GM19328 (cell line): ENCODE results near the gene TGFA.
A peak's percentile ranks its signal among the peaks of the same experiment; 100 is the strongest.

Experiments used
- ATAC-seq: cut with Tn5 transposase; IDR thresholded peaks from one replicate; pipeline ENCODE4 v1.9.1; 2021; ENCODE audit warnings: mild to moderate bottlenecking, moderate library complexity; ENCODE audit not compliant: unreplicated experiment

TGFA gene

DNA sequence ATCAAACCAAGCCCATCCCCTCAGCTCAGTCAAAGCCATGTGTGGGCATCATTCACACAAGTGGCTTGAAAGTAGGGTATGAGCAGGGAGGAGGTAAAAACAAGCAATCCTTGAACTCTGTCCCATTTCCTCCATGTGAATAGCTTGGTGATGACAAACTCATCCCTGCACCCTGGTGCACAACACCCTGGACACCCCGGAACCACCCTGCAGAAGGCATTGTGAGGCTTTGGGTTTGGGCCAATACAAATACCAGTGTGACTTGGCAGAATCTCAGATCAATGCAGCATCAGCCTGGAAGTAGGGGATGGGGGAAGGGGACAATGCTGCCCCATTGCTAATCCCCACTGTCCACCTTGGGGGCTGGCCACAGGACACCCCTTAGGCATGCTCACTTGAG is 28.6 kb downstream of the TGFA start:
- no peak for ATAC-seq

DNA sequence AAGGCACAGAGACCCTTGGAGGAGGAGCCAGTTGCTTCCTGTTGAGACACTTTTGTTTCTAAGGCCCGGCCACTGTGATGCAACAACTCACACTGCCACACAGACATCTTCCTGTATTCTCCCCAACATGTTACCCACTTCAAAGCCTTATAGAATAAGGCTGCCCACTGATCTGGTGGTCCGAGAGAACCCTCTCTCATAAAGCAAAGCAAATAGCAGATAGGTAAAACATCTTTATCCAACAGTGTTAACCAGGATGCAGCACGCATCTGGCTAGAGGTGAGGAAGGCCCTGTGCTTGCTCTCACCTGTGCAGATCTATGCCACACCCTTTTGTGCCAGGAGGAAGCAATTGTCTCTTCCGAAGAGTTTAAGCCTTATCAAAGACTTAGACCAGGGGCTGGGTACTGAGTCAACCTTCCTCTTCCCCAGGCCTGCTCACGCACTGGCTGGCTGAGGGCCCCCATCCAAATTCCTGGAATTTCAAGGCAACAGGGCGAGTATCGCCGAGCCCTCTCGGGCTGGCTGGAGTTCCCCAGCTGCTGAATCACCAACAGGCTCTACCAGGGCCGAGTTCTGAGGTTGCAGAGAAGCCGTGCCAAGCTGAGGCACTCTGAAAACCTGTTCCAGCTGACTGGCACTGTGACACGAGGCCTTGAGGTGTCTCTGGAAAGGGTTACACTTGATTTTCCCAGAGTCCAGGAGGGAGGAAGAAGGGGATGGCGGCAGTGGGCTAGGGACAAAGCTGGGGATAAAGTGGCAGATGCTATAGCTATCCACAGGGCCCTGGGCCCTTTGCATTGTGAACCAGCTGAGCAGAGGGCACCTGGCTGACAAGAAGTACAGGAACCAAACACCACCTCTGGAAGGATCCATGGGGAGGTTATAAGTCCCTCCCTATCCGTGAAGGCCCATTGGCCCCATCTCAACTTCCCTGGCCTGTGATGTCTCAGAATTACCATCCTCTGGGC is 29.3 kb downstream of the TGFA start:
- no peak for ATAC-seq

DNA sequence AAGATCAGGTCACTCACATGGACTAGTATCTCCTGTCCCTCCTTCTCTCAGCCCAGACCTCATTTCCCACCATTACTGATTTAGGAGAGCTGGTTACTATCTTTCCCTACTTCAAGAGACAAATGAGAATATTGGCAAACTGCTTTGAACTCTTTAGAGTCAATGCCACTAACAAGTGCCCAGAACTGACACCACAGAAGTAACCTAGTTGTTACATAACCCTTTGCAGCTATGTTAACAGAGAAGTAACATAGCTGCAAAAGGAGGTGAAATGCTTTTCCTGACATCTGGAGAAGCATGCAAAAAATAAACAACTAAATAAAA is 30.0 kb downstream of the TGFA start:
- ATAC-seq: no peak

DNA sequence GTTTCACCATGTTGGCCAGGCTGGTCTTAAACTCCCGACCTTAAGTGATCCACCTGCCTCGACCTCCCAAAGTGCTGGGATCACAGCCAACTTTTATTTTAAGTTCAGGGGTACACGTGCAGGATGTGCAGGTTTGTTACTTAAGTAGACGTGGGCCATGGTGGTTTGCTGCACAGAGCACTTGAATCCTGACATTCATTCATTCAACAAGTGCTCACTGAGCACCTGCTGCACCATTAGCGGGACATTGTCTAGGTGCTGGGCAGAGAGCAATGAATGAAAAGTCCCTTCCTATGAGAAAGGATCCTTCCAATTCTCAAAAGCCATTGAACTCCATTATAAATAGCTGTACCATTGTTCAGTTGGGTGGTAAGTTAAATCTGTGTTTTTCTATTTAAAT is 31.0 kb downstream of the TGFA start:
- ATAC-seq: no peak

- ATAC-seq: no peak
Measured at GRCh38 chr2:70520825-70521224, 32.8 kb downstream of the TGFA start.

GRCh38 chr2:70519453-70519852 is 34.2 kb downstream of the TGFA start:
- no peak for ATAC-seq

DNA sequence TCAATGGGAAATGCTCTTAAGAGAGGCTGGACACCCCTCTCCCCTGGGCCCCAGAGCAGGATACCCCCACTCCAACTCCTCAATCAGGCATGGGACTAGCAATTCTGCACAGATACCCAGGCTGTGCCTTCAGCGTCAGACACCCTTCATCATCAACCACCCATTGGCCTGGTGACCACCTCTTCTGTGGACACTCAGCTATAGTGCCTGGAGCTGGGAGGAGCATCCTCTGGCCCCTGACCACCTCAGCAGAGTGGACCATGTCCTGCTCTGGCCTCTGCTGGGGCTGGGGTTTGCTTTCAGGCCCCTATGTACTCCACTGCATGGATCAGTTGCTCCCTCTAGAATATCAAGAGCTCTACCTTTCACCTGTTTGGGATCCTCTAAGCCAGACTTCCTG is 35.1 kb downstream of the TGFA start:
- ATAC-seq: no peak

DNA sequence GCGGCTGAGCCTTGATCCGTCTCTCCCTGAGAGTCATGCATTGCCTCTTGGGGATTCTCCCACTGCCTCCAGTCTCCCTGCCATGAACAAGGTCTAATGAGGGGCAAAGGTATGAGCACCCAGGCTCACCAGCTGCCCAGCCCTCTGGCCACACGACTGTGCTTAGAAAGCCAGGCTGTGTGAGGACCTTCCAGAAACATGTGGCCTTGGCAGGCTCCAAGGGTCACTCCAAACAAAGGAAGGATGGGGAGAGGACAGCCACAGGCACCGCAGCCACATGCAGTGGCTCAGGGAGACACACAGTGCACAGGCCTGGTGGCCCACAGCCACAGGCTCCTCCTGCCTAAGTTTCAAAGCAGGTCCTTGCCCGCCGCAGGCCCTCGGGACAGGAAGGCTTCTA is 35.8 kb downstream of the TGFA start:
- ATAC-seq: no peak

DNA sequence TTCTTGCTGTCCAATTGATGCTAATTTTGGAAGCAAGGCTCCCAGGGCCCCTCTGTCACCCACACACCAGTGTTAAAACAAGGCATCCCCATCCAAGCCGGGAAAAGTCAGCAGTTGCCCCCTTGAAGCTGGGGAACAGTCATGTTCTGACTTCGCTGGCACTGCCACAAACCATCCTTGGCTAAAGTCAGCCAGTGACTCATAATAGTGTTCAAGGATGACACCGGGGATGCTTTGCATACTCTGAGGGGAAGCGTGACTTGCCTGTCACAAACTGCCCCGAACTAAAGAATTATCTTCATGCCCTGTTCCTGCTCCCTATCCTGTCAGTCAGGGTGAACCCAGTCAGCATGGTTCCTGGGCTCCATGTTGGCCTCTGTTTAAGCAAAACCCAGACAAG is 37.0 kb downstream of the TGFA start:
- peak; percentile 84 for ATAC-seq

DNA sequence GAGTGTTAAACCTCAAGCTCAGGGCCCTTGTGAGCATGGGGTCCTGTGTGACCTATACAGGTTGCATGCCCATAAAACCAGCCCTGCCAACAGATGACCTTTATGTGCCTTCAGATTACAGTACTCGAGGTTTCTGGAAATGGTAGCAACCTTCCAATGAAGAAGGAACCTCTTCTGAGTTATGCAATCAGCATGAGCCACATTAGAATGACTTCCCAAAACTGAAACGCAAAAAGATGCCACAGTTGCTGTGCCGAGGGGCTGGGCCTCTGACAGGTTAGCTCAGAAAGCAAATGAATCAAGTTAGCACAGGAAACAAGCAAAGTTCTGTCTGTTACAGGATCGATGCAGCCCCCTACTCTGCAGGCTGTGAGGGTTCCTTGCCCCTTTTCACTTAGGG is 37.7 kb downstream of the TGFA start:
- ATAC-seq: no peak

GRCh38 chr2:70514612-70515055 is 39.0 kb downstream of the TGFA start:
- no peak for ATAC-seq

DNA sequence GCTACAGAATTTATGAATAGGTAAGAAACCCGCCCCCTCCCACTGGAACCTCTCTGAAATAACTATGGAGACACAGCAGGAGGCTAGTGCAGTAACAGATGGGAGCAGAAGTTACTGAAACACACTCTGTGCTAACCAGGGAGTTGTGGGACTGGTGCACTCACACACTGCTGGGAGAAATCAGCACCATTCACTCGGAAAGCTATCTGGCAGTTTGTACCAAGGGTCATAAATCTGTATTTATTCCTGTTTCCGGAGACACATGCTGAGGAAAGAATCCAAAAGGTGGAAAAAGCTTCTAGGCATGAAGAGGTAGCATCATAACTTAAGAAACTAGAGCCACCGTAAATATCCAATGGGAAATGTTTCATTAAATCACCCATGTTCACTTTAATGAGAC is 39.9 kb downstream of the TGFA start:
- ATAC-seq: no peak

DNA sequence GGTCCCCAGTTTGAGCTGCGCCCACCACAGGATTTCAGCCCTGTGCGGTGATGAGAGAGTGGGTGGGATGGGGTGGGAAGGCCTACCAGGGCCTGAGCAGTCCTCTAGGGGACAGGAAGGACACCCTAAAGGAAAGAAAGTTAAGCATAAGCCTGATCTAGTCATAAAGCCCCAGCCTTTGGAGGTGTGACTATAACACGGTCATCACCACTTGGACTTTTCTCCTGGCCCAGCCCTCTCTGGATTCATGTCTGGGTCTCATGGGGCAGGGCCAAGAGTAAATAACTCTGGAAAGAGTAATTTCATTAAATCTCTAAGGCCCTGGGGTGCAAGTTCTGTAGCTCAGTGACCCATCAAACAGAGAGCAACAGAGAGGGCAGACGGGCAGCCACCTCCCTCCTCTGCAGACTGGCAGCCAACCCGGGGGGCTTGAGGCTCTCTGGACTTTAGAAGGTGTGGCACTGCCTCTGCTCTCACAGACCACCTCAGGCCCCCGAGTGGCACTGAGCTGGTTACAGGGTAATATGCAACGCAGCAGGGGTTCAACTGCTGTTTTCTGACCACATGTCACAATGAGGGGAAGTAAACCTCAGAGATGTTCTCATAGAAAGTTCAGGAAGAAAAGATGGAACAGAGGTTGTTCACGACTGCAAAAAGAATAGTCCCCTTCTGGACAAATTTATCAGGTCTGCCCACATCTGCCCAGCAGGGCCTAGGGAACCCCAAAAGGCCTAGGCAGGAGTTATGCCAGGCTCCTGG is 41.5 kb downstream of the TGFA start:
- no peak for ATAC-seq

- no peak for ATAC-seq
Measured at GRCh38 chr2:70510313-70510712, 43.3 kb downstream of the TGFA start.

DNA sequence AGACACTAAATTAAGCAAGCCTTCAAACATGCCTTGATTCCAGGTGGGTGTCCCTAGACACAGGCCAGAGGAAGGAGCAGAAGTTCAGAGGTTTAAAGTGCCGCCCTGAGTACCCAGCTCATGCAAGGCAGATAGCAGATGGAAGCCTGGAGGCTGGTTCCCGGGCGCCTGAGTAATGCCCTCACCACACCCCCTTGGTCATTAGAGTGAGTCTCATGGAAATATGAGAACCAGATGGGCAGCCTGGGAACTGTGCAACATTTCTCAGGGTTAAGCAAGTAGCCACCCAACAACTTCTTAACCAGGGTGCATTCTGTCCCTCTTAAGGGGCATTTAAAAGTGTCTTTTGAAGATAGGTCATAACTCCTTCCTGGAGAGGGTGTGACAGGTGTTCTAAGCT is 44.1 kb downstream of the TGFA start:
- ATAC-seq: no peak

DNA sequence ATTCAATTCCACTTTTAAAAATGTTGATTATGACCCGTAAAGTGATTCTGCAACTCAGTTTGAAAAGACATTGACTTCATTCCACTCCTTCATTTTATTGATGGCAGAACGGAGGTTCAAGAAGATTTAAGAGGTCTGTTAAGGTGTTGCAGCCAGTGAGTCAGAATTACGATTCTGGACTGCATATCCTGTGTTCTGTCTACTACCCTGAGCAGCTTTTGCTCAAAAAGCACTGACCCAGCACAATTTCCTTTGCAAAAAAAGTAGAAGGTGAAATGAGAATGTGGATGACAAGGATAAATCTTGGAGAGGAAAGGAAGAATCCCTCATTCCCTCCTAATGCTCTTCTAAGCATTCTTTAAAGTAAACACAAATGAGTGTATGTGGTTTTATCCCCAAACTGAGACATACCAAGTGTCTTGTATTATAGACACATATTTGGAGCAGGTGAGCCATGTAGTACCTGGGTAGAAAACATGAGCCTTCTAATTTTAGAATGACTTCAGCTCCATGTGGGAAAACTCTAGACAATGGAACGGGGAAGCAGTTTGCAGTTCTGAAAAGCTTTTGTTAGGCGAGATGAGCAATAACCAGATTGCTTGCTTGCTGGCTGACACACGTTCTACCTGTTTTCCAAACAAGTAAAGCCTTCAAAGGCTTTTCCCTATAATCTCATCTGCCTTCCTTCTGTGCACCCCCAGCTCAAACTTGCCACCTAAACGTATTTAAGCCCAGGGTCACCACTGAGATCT is 44.7 kb downstream of the TGFA start:
- no peak for ATAC-seq

GRCh38 chr2:70505613-70506391 is 47.8 kb downstream of the TGFA start:
- no peak for ATAC-seq

DNA sequence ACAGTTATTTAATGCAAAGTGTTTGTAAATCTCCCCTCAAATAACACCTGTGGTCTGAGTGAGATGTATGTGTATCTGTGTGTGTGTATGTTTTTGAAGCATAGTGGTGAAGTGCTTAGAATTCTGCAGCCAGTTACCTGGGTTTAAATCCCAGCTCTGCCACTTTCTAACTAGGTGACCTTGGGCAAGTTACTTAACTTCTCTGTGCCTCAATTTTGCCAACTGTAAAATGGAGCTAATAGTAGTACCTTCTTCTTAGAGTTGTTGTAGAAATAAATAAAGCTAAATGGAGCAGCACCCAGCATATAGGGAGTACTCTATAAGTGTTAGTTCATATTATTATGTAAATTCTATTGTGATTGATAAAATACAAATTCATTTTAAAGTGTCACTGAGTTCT is 48.9 kb downstream of the TGFA start:
- ATAC-seq: no peak

- ATAC-seq: no peak
Measured at GRCh38 chr2:70503896-70504295, 49.7 kb downstream of the TGFA start.

- no peak for ATAC-seq
Measured at GRCh38 chr2:70501728-70502127, 51.9 kb downstream of the TGFA start.

DNA sequence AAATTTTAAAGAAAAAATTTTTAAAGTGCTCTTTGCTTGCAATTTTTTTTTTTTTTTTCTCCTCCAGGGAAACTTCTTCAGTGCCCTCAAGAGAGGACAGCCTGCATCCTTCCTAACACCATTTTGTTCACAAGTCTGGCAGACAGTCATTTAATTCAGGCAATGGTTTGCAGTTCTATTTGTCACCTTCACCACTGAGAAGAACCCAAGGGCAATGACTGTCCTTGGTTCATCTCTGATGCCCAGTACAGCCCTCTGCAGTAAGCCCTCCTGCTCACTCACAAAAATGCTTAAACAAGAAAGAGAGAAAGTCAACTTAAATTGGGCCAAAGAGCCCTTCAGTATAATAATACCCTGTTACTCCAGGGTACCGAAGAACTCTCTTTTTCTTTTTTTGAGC is 52.4 kb downstream of the TGFA start:
- no peak for ATAC-seq
